Common myeloid progenitor, CD34-positive (primary cell): ENCODE results near the gene ETNK2.

Source experiments
- CTCF ChIA-PET: fragments of 350-600 bp; sonication (Branson Sonifier 250); formaldehyde crosslinking; loops from one replicate; lab custom pipeline; 2021; ENCODE audit warnings: antibody characterized with exemption; lab: Charles Lee
- POLR2A ChIA-PET: fragments of 350-600 bp; sonication (Branson Sonifier 250); formaldehyde crosslinking; loops from one replicate; lab custom pipeline; 2021; ENCODE audit warnings: antibody characterized with exemption; lab: Charles Lee
- DNase-seq, 3 donors: peaks; one replicate each; pipeline versions ENCODE4 v3.0.0 to v3.0.0-alpha.2; 2013
- H3K27ac ChIP-seq, 2 experiments: 1 replicate in 1 of 2; 2 replicates in 1 of 2; pipeline ENCODE4 v1.7.0; 2013; ENCODE audit warnings: inconsistent platforms in 2 of 2, low read length in 2 of 2, mild to moderate bottlenecking in 2 of 2, low read depth in 1 of 2, moderate library complexity in 1 of 2; ENCODE audit not compliant: severe bottlenecking in 2 of 2, insufficient read depth in 1 of 2, poor library complexity in 1 of 2
- H3K27me3 ChIP-seq, 5 experiments: replicated peaks in 2 of 5; 1 replicate in 3 of 5; 2 replicates in 2 of 5; pipeline versions ENCODE4 v1.6.1 to v1.7.0; 2013; ENCODE audit warnings: low read length in 4 of 5, mild to moderate bottlenecking in 2 of 5, moderate library complexity in 2 of 5, inconsistent platforms in 1 of 5; ENCODE audit not compliant: insufficient read depth in 5 of 5, control insufficient read depth in 4 of 5
- H3K36me3 ChIP-seq, 4 experiments: 1 replicate in 2 of 4; 2 replicates in 2 of 4; pipeline versions ENCODE4 v1.6.1 to v1.7.0; 2013; ENCODE audit warnings: low read length in 3 of 4, control low read depth in 1 of 4, mild to moderate bottlenecking in 1 of 4; ENCODE audit not compliant: control insufficient read depth in 4 of 4, insufficient read depth in 4 of 4
- H3K4me1 ChIP-seq, 4 experiments: 1 replicate in 3 of 4; 2 replicates in 1 of 4; pipeline versions ENCODE4 v1.6.1 to v1.7.1; 2013; ENCODE audit warnings: low read length in 3 of 4, mild to moderate bottlenecking in 3 of 4, control low read depth in 1 of 4, inconsistent platforms in 1 of 4, moderate library complexity in 1 of 4; ENCODE audit not compliant: control insufficient read depth in 4 of 4, insufficient read depth in 4 of 4; ENCODE audit errors: control extremely low read depth in 1 of 4
- H3K4me3 ChIP-seq, 7 experiments: 1 replicate in 4 of 7; 2 replicates in 3 of 7; pipeline versions ENCODE4 v1.5.1 to v1.7.0; 2013; ENCODE audit warnings: mild to moderate bottlenecking in 7 of 7, low read length in 6 of 7, moderate library complexity in 6 of 7, inconsistent platforms in 2 of 7, low read depth in 2 of 7, control low read depth in 1 of 7; ENCODE audit not compliant: insufficient read depth in 4 of 7, control insufficient read depth in 1 of 7; ENCODE audit errors: extremely low read depth in 1 of 7
- H3K9me3 ChIP-seq, 5 experiments: 1 replicate in 4 of 5; 2 replicates in 1 of 5; pipeline versions ENCODE4 v1.6.1 to v1.7.1; 2013; ENCODE audit warnings: low read length in 4 of 5, mild to moderate bottlenecking in 2 of 5, inconsistent platforms in 1 of 5, low read depth in 1 of 5, moderate library complexity in 1 of 5; ENCODE audit not compliant: control insufficient read depth in 4 of 5, insufficient read depth in 2 of 5; ENCODE audit errors: control extremely low read depth in 1 of 5
- WGBS: methylation state at CpG from one replicate; pipeline ENCODE4 v1.1.5; 2013; ENCODE audit not compliant: insufficient coverage; 5-methylcytosine and 5-hydroxymethylcytosine counted together

The ETNK2 gene

GRCh38 chr1:204085876-204086275 is 66.0 kb downstream of the ETNK2 start:
- Histone ChIP-seq H3K4me1 (peaks cover 0 to 3% (median 0%) of the 10 kb centered on the region in 4 experiments), H3K9me3 (no peaks in the 10 kb centered on the region), H3K4me3 (no peak overlapping the region), H3K27me3 (no peaks in the 10 kb centered on the region), H3K27ac (no peak overlapping the region), H3K36me3 (no peaks in the 10 kb centered on the region)
- POLR2A ChIA-PET = no interaction called here
- WGBS = 89% methylated on average over 4 of the region's 7 CpGs
- no peak for DNase-seq
- CTCF ChIA-PET = interaction anchor here (0.6 kb wide), 1 partner anchor 994 kb away, joined by 3 read pairs; no protein-coding TSS in a partner anchor

GRCh38 chr1:204084247-204084772 is 67.5 kb downstream of the ETNK2 start:
- DNase-seq = no peak
- H3K36me3 ChIP-seq = no peaks in the 10 kb centered on the region
- H3K9me3 ChIP-seq = no peaks in the 10 kb centered on the region
- peaks cover 0 to 10% (median 5%) of the 10 kb centered on the region in 4 experiments for H3K4me1 ChIP-seq
- 93% methylated on average over 3 of the region's 4 CpGs for WGBS
- CTCF ChIA-PET = no interaction called here
- no peak overlapping the region for H3K4me3 ChIP-seq
- H3K27ac ChIP-seq = no peak overlapping the region
- no peaks in the 10 kb centered on the region for H3K27me3 ChIP-seq
- POLR2A ChIA-PET = no interaction called here

GRCh38 chr1:204083491-204083890 is 68.4 kb downstream of the ETNK2 start:
- Histone ChIP-seq H3K4me3 (no peak overlapping the region), H3K27me3 (peaks cover 0 to 2% (median 0%) of the 10 kb centered on the region in 5 experiments), H3K36me3 (no peaks in the 10 kb centered on the region), H3K9me3 (no peaks in the 10 kb centered on the region), H3K27ac (no peak overlapping the region), H3K4me1 (peaks cover 0 to 13% (median 5%) of the 10 kb centered on the region in 4 experiments)
- ChIA-PET POLR2A (no interaction called here), CTCF (no interaction called here)
- DNase-seq = no peak
- WGBS = 97% methylated on average over 3 of the region's 7 CpGs

- peaks cover 0 to 5% (median 2%) of the 10 kb centered on the region in 5 experiments for H3K27me3 ChIP-seq
- DNase-seq = no peak
- no peaks in the 10 kb centered on the region for H3K36me3 ChIP-seq
- H3K4me3 ChIP-seq = no peak overlapping the region
- no peak overlapping the region for H3K27ac ChIP-seq
- CTCF ChIA-PET = no interaction called here
- WGBS = 93% methylated on average over 6 of the region's 8 CpGs
- POLR2A ChIA-PET = no interaction called here
- no peaks in the 10 kb centered on the region for H3K9me3 ChIP-seq
- peaks cover 0 to 16% (median 8%) of the 10 kb centered on the region in 4 experiments for H3K4me1 ChIP-seq
Observed at GRCh38 chr1:204081791-204082513, 69.9 kb downstream of the ETNK2 start.

GRCh38 chr1:204081164-204081790 is 70.6 kb downstream of the ETNK2 start:
- Histone ChIP-seq H3K4me1 (peaks cover 0 to 16% (median 8%) of the 10 kb centered on the region in 4 experiments), H3K27me3 (peaks cover 0 to 11% (median 6%) of the 10 kb centered on the region in 5 experiments), H3K9me3 (no peaks in the 10 kb centered on the region), H3K27ac (no peak overlapping the region), H3K36me3 (no peaks in the 10 kb centered on the region), H3K4me3 (no peak overlapping the region)
- DNase-seq = no peak
- POLR2A ChIA-PET = no interaction called here
- CTCF ChIA-PET = no interaction called here
- WGBS = 63% methylated on average over 5 of the region's 13 CpGs
